Stimulated activated naive CD8-positive, alpha-beta T cell treated with anti-CD3 and anti-CD28 coated beads, Interleukin-15, Interleukin-2, amounts not matched to agents 100 U/mL and 50 U/mL, for 24 hours (primary cell): Measurements from ENCODE around the gene EGR1.
A peak's percentile ranks its signal among the peaks of the same experiment; 100 is the strongest.
"Not testable (repeated sequence)": the region's sequence is repeated elsewhere in the genome, so short reads cannot be mapped to it uniquely, and the experiment has no call there.

Experiments
- ATAC-seq: fragments of 150-1000 bp; cut with Tn5 transposase; one replicate; pipeline ENCODE4 v1.10.0; 2021
- DNase-seq: peaks from one replicate; pipeline ENCODE4 v3.0.0; 2021

Gene EGR1

DNA sequence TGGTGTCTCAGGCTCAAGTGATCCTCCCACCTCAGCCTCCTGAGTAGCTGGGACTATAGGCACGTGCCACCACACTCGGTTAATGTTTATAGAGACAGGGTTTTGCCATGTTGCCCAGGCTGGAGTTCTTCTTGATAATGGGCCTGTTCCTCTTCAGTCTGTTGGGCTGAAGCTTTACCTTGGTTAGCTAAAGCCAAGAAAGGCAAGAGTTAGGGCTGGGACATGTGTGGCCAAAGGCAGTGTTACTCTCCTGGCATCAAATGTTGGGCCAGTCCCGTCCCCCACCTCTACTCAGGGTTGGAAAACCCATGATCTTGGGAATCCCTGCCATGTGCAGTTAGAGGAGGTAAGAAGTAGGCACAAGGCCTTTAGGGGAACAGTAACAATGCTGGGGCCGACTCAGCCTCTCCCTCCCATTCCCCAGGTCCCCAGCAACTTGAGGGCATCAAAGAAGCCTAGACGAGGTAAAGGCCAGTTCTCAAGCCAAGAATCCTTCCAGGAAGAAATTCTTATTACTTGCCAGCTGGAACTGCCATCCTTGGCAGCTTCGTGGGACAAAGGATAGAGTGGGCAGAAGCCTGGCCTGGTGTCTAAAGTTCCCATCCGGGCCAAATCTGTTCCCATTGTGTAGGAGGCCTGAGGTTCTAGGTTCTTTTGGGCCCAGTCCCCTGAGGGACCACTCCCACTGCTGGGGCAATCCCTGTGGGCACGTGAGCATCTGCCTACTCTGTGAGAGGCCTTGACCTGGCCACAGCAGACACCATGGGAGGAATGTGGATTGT is 4.5 kb downstream of the EGR1 start:
- ATAC-seq: no peak
- DNase-seq: no peak

DNA sequence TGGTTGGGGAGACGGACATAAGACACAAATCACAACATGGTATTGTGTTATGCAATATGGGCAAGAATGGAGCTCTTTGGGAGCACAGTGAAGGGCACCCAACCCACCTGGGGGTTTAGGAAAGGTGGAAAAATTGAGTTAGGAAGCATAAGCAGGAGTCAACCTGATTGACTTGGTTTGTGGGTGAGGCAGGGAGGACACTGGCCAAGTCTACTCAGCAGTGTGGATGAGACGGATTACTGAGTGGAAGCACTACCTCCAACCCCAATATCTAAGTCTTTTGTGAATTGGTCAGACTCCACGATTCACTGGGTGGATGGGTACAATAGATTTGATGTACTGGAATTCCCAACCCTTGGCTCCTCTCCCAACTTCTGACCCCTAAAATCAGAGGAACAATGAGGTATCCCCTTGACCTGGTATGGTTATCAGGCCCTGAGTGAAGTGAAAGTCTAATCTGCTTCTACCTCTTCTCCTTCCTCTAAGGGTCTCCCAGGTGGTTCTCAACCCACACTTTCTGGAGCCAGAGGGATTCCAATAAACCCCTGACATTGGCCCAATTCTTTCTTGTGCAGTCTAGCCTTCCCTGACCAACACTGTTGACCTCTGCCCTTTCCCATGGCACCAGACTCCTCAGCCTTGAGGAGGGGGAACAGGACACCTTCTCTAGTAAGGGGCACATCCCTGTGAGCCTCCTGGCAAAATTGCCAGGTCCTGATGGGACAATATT is 5.2 kb downstream of the EGR1 start:
- DNase-seq (no peak), ATAC-seq (no peak)

DNA sequence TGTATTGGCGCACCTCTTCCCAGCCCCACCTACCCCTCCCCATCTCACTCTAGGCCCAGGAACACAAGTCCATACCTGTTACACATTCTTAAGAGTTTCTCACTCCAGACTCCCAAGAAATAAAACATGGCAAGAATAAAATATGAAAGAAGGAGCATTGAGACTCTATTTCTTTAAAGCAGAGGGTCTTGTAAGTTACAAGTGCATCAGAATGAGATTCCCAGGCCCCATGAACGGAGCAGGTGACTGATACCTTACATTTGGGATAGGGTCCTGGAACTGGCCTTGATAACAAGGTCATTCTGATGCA is 5.7 kb downstream of the EGR1 start:
- ATAC-seq (no peak), DNase-seq (no peak)

DNA sequence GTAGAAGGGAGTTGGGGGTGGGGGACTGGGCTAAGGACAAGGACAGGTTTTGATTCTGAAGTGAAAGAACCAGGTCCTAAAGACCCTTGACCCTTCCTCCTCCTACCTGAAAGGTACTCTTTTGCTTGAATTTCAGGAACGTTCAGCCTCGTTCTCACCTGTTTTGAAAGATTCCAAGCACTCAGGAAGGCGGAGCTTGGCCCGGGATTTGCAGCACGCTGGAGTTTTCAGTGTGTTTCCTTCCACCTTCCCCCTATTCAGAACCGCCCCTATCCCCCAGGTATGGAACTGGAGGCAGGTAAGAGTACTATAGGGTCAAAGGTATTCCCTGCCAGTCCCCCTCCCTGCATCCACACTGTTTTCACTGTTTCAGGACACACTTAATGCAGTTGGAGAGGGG is 7.1 kb downstream of the EGR1 start:
- DNase-seq (no peak), ATAC-seq (no peak)

DNA sequence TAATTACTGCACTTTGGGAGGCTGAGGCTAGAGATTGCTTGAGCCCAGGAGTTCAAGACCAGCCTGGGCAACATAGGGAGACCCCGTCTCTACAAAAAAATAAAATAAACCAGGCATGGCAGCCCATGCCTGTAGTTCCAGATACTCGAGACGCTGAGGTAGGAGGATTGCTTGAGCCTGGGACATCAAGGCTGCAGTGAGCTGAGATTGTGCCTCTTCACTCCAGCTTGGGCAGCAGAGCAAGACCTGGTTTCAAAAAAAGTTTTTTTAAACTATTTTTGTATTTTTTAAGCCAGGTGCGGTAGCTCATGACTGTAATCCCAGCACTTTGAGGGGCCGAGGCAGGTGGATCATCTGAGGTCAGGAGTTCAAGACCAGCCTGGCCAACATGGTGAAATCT is 7.9 kb downstream of the EGR1 start:
- not testable (repeated sequence) for DNase-seq, ATAC-seq

DNA sequence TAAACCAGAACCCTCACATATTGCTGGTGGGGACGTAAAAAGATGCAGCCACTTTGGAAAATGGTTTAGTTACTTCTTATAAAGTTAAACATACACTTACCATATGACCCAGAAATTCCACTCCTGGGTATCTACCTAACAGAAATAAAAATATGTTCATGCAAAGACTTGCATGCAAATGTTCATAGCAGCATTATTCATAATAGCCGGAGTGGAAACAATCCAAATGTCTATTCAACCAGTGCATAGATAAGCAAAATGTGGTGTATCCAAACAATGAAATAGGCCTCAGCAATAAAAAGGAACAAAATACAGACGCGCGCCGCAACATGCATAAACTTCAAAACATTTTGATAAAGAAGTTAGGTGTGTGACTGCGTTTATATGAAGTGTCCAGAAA is 11.6 kb downstream of the EGR1 start:
- no peak for ATAC-seq
- no peak for DNase-seq

DNA sequence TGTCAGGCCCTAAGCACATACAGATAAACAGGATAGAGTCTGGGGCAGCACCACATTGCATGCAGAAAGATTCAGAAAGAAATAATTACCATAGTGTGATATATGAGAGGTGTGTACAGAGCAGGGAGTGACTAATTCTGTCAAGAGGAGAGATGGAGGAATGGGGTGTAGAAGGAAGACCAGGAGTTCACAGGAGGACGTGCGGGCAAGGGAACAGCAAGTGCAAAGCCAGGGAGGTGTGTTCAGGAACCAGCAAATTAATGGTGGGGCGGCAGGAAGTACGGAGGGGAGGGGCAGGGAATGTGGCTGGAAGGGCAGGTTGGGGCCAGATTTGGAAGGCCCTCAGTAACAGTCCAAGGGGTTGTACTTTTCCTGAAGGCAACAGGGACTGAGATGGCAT is 17.4 kb downstream of the EGR1 start:
- ATAC-seq (no peak), DNase-seq (no peak)

DNA sequence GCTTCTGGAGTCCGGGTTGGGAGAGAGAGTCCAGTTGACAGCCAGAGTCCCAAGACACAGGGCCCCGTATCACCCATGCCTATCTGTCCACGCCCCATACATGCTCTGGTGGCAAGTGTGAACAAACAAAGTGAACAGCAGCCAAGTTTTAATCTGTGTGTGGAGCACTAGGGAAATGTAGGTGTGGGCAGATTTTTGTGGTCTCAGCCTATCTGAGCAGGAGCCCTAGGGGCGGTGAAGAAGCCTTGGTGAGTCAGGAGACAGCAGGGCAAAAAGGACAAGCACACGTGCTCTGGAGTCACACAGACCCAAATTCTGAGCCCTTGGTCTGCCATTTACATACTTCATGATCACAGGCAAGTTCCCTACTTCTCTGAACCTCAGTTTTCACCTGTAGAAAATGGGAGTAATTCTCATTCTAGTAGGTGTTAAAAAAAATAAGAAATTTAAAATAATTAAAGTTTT is 23.2 kb downstream of the EGR1 start:
- ATAC-seq (peak; percentile 20), DNase-seq (no peak)

DNA sequence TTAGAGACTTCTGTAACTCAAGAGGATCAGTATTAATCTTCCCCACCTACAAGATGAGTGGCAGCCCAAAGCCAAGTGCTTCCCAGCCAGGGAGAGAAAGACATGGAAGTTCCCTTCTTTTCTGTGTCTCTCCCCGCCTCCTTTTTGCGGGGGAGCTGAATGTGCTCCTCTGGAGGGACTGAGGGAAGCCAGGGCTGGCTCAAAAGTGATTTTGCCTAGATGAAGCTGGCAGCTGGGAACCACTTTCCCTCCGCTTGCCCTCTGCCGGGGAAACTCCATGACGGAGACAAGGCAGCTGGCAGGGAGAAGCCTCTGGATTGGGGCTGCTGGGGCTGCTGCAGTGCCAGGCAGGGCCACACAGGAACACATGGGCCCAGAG is 24.4 kb downstream of the EGR1 start:
- ATAC-seq (no peak), DNase-seq (no peak)

DNA sequence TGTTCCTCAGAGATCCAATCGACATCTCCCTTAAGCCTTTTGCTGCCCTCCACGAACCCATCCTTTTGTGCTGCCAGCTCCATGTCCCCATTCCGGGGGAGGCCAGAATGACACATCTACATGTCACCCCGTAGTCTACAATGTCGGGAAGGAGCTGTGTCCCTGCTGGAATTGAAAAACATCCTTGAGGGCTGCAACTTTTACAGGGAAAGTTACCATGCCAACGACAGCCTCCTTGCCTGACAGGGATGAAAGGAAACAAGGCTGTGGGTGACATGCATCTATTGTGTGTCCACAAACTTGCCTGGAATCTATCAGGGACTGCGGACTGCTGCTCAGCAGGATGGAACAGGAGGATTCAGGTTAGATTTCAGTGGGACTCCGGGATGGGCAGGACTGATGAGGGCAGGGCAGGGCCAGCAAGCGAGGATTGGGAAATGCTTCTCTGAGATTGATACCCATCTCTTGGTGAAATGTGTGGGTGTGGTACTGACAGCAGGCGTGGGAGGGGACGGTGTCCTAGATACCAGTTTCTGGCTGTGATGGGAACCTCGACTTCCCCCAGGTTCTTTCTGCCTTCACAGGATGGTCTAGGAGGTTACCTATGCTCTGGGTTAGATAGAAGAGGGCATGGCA is 25.5 kb downstream of the EGR1 start:
- DNase-seq (no peak), ATAC-seq (no peak)

DNA sequence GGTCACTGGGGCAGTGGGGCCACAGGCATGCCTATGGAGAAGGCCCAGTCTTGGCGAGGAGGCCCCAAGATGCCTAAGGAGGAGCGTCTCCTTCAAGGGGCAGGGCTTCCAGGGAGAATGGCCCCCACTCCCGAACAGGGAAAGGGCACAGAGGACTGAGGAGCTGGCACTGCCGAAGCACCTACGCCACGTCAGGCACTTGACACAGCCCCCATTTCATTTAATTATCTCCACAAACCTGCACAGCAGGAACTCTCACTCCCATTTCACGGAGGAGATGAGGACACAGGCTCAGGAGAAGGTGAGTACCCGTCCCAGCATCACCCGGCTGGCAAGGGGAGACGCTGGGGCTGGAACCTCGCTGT is 26.0 kb downstream of the EGR1 start:
- ATAC-seq (no peak), DNase-seq (no peak)

DNA sequence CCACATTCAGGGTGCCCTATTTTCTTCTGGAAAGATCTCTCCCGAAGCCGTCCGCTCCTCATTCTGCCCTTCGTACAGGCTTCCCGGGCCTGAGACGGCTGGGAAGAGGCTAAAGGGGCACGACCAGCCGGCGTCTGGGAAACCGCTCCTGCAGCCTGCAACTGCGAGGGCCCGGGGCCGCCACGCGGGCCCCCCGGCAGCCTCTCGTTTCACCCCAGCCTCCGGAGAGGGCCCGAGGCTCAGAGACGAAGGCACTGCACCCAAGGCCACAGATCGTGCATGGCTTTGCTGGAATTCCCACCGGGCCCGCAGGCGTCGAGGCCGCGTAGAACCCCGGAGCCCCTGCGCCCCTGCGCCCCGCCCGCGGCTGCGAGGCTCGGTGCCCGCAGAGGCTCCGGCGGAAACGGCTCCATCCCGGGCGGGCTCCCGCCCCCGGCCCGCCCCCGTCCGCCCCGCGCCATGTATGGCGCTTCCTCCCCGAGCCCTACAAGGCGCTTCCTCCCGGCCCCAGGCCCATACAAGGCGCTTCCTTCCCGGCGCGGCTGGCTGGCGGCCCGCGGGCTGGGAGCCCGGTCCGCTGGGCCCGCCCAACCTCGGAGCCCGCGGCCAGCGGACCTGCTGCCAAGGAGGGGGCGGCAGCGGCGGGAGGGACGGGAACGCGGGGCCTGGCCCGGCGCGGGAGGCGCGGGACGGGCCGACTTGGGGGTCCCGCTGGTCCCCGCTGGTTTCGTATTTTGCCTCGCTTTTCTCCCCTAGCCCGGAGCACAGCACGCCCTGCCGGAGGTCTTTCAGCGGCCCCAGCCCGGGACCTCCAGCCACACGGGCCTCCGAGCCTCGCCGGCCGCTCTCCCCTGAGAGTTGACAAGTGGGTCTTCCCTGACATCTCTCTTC is 26.6 kb downstream of the EGR1 start:
- peak; percentile 98 for ATAC-seq
- DNase-seq: peak; percentile 86

DNA sequence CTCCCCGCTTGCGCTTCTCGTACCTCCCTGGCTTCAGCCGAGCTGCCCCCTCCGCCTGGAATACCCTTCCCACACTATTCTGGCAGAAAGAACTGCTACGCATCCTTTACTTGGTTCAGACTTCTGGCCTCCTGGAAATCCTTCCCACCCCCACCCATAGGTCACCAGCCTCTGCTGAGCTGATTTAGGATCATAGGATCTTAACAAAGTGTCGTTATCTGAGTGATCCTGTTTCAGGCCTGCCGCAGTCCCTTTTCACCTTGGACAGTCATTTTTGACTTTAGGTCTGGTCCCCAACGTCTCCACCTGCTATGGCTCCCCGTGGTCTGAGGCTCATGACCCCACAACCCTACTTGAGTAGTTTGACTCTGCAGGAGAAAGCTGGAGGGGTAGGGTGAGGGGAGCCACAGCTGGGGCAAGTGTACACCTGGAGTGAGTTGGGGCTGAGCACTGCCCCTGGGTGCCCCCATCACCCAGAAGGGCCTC is 27.3 kb downstream of the EGR1 start:
- no peak for ATAC-seq
- no peak for DNase-seq

DNA sequence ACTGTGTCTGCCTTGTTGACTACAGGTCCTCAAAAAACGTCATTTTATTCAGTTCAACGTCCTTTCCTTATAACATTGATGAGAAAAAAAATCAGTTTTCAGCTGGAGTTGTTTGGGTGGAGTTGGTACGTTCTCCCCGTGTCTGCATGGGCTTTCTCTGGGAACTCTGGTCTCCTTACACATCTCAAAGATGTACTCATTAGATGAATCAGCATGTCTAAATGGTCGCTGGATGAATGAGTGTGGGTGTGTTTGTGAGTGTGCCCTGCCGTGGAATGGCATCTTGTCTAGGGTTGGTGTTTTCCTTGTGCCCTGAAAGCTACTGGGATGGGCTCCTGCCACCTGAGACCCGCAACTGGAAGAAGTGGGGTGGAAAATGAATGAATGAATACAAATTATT is 30.1 kb downstream of the EGR1 start:
- DNase-seq (no peak), ATAC-seq (no peak)

DNA sequence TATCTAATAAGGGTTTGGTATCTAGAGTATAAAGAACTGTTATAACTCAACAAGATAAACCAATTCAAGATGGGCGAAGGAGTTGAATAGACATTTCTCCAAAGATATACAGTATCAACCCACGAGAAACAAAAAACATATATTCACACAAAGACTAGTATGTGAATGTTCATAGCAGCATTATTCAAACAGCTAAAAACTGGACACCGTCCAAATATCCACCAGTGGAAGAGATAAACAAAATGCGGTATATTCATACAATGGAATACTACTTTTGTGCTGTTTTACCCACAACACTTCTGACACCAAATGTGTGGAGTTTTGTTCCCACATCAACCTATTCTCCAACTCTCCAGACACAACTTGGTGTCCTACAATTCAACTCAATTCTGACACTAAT is 33.1 kb downstream of the EGR1 start:
- DNase-seq (no peak), ATAC-seq (no peak)

DNA sequence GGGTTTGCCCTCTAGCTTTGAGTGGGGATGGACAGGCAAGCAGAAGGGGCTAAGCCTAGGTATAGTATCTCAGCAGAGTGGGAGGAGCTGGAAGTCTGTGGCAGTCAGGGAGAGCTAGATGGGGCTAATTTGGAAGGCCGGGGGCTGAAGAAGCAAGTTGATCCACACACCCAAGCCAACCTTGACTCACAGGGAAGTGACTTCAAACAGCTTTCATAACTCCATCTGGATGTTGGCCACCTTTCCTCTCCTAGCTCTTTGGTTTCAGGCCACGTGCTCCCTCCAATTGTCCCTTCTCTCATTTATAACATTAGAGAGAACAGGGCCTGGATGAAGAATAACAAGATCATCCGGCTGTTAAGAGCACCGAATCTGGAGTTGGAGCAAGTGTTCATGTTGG is 36.8 kb downstream of the EGR1 start:
- DNase-seq (no peak), ATAC-seq (no peak)

DNA sequence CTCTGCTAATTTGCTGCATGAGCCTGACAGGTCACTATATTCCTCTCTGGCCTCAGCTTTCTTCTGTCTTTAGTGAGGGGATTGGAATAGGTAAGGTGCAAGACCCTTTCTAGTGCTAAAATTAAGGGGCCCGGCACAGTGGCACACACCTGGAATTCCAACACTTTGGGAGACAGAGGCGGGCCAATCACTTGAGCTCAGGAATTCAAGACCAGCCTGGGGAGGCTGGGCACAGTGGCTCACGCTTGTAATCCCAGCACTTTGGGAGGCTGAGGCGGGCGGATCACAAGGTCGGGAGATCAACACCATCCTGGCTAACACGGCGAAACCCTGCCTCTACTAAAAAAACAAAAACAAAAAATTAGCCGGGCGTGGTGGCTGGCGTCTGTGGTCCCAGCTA is 37.2 kb downstream of the EGR1 start:
- no peak for ATAC-seq
- no peak for DNase-seq

DNA sequence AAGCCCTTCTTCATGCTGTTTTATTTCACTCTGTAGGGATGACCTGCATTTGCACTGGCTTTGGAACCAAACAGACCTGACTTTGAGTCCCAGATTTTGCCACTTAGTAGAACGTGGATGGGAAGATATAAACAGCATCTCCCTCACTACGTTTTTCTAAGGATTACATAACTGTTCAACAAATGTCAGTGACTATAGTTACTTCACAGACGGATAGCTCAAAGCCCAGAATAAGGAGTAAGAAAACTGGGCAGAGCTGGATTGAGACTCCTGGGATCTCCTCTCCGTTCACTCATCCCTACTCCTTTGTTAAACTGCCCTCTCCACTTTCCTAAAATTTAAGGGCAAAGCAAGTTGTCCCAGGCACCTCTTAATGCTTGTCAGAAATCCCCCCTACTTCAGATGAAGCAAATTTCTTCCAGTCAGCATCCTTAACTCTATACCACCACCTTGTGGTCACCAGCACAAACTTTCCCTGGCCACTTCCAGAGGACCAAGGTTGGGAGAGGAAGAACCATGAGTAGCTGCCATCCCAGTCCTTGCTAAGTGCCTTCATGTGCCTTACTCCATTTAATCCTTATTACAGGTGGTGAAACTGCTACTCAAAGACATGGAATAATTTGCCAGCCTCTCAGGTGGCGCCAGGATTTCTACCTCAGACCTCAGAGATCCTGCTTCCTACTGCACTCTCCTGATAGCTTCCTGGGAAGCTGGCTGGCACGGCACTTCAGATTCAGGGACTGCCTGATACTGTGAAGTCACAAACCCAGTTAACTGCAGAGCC is 38.4 kb downstream of the EGR1 start:
- ATAC-seq: peak; percentile 30

DNA sequence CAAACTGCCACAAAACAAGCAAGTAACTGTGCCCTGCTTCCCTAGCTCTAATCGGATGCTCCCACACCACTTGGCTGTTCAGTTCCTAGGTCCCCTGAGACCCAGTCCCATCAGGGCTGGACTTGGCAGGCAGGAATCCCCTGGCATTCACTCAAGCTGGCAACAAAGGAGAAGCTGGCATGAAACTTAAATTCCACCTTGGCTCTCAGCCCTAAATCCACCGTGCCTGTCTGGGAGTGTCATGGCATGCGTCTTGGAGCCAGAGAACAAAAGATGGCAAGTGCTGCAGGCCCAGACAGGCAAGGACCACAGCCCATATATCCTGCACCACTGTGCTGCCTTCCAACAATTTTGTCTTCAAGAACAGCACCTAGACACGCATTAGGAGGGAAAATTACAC is 39.5 kb downstream of the EGR1 start:
- DNase-seq (no peak), ATAC-seq (no peak)

More for the DNA sequence above, 38.4 kb downstream of the EGR1 start:
- DNase-seq: no peak

DNA sequence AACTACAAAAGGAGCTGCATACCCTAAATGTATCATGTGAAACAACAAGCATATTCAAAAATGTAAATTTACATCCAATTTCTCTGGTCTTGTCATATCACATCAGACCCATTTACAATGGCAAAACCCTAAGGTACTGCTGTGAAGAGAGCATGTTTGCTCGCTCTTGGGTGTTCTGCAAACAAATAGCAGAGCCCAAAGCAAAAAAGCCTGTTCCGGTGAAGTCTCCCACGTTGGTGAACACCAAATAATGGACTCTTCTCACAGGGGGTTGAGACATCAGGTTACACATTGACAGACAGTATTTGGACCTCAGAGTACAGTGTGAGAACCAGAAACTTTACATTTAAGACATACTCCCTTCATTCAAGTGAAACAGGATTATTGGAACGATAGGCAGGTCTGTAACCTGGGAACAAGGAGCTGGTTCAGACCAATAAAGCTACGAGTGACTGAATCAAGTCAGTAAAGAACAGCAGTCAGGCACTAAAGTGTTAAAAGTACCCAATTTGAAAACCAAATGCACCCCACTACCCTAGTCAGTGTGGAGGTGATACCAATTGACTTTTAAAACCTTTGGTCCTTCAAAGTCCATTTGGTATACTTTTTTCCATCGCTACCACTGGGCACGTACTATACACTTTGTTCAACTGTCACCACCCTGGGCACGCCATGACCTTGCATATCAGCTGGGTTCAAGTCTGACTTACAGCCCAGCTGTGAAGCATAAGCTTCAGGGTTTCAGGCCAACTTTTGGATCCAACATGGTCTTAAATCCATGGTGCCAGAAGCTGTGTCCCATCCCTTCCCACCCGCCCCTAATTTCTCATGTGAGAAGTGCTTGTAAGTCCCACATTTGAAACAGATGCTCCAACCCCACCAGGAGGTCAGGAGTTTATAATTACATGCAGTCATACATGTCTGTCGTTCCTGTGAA is 41.4 kb downstream of the EGR1 start:
- ATAC-seq: no peak
- DNase-seq: no peak
